SK-N-SH (cell line): ENCODE data around the gene ABHD15.

ENCODE experiments used
- CTCF ChIP-seq: fragments of 200-600 bp; sonication (generic); IDR thresholded peaks from 2 replicates; pipeline ENCODE4 v1.6.1; 2017; ENCODE audit warnings: antibody characterized with exemption, mild to moderate bottlenecking, moderate library complexity
- EP300 ChIP-seq, 2 experiments: IDR thresholded peaks; 2 replicates each; pipeline versions ENCODE4 v1.4.0 to v1.6.1; 2012; ENCODE audit warnings: borderline replicate concordance in 1 of 2, low read depth in 1 of 2, low read length in 1 of 2
- POLR2AphosphoS5 ChIP-seq: IDR thresholded peaks from 2 replicates; pipeline ENCODE4 v1.6.1; 2012; ENCODE audit warnings: low read depth, low read length
- RAD21 ChIP-seq: IDR thresholded peaks from 2 replicates; pipeline ENCODE4 v1.6.1; 2012; ENCODE audit warnings: mild to moderate bottlenecking, low read length
- SIN3A ChIP-seq: IDR thresholded peaks from 2 replicates; pipeline ENCODE4 v1.6.1; 2012; ENCODE audit warnings: low read depth, mild to moderate bottlenecking, low read length, moderate library complexity, borderline replicate concordance
- TF ChIP-seq, protein P1 (sequence below): IDR thresholded peaks from 2 replicates; pipeline ENCODE4 v1.4.0; 2012; ENCODE audit warnings: low read depth

- no peak for TF ChIP-seq SIN3A
- TF ChIP-seq CTCF, result no peak
- TF ChIP-seq, protein P1, sequence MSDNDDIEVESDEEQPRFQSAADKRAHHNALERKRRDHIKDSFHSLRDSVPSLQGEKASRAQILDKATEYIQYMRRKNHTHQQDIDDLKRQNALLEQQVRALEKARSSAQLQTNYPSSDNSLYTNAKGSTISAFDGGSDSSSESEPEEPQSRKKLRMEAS, result peak; percentile 98
- TF ChIP-seq POLR2AphosphoS5, result no peak; the same call in 1 of the 2 replicates
- TF ChIP-seq RAD21, result no peak
- TF ChIP-seq EP300 (IDR thresholded peaks at IDR 0.05; ENCODE audit: borderline replicate concordance in 1 of 2, low read depth in 1 of 2, low read length in 1 of 2), result no peak
Observed at GRCh38 chr17:29591146-29591736, 24.4 kb upstream of the ABHD15 start.
